Stimulated activated CD8-positive, alpha-beta memory T cell treated with anti-CD3 and anti-CD28 coated beads, Interleukin-2, amount 100 ng/mL, for 1 hour (primary cell): ENCODE results near the gene CTNNA3.

Experiments used
- DNase-seq, 2 donors: peaks; one replicate each; pipeline ENCODE4 v3.0.0-alpha.2; 2020; ENCODE audit warnings: low read depth in 2 of 2

CTNNA3 gene

GRCh38 chr10:66760941-66761340 lies 935.1 kb downstream of the CTNNA3 start:
- no peak for DNase-seq

GRCh38 chr10:66755474-66755873 lies 940.5 kb downstream of the CTNNA3 start:
- no peak for DNase-seq

GRCh38 chr10:66752714-66753113 lies 943.3 kb downstream of the CTNNA3 start:
- no peak for DNase-seq

- no peak for DNase-seq
Measured at GRCh38 chr10:66748217-66748616, 947.8 kb downstream of the CTNNA3 start.

GRCh38 chr10:66747451-66747850 lies 948.5 kb downstream of the CTNNA3 start:
- no peak for DNase-seq

- DNase-seq, result no peak
Measured at GRCh38 chr10:66746711-66747110, 949.3 kb downstream of the CTNNA3 start.

- DNase-seq, result no peak
Measured at GRCh38 chr10:66746246-66746645, 949.7 kb downstream of the CTNNA3 start.

- DNase-seq, result no peak
Measured at GRCh38 chr10:66744915-66745314, 951.1 kb downstream of the CTNNA3 start.

GRCh38 chr10:66737241-66737640 lies 958.8 kb downstream of the CTNNA3 start:
- no peak for DNase-seq

GRCh38 chr10:66723608-66724400 lies 972.2 kb downstream of the CTNNA3 start:
- no peak for DNase-seq

GRCh38 chr10:66719483-66719882 lies 976.5 kb downstream of the CTNNA3 start:
- no peak for DNase-seq

- DNase-seq, result no peak
Measured at GRCh38 chr10:66717231-66717981, 978.6 kb downstream of the CTNNA3 start.

- DNase-seq, result no peak
Measured at GRCh38 chr10:66714741-66715140, 981.3 kb downstream of the CTNNA3 start.

- DNase-seq, result no peak
Measured at GRCh38 chr10:66713387-66713786, 982.6 kb downstream of the CTNNA3 start.

GRCh38 chr10:66698069-66698468 lies 997.9 kb downstream of the CTNNA3 start:
- no peak for DNase-seq

GRCh38 chr10:66695046-66695445 lies 1000.9 kb downstream of the CTNNA3 start:
- DNase-seq, result no peak

- DNase-seq, result no peak
Measured at GRCh38 chr10:66684581-66684980, 1011.4 kb downstream of the CTNNA3 start.

- no peak for DNase-seq
Measured at GRCh38 chr10:66680886-66681285, 1015.1 kb downstream of the CTNNA3 start.

- no peak for DNase-seq
Measured at GRCh38 chr10:66678521-66678920, 1017.5 kb downstream of the CTNNA3 start.

GRCh38 chr10:66673071-66673470 lies 1022.9 kb downstream of the CTNNA3 start:
- DNase-seq, result no peak

GRCh38 chr10:66671562-66671961 lies 1024.4 kb downstream of the CTNNA3 start:
- DNase-seq, result no peak

GRCh38 chr10:66671064-66671463 lies 1024.9 kb downstream of the CTNNA3 start:
- no peak for DNase-seq

GRCh38 chr10:66656499-66656898 lies 1039.5 kb downstream of the CTNNA3 start:
- no peak for DNase-seq
